GM12874 (cell line): Measurements from ENCODE around the gene RTBDN.

Experiments used
- TF ChIP-seq, protein P1 (sequence below): IDR thresholded peaks from 2 replicates; pipeline ENCODE4 v1.5.1; 2011; ENCODE audit warnings: low read depth, mild to moderate bottlenecking, control low read depth, low read length, moderate library complexity; ENCODE audit not compliant: insufficient read depth

Gene RTBDN

DNA sequence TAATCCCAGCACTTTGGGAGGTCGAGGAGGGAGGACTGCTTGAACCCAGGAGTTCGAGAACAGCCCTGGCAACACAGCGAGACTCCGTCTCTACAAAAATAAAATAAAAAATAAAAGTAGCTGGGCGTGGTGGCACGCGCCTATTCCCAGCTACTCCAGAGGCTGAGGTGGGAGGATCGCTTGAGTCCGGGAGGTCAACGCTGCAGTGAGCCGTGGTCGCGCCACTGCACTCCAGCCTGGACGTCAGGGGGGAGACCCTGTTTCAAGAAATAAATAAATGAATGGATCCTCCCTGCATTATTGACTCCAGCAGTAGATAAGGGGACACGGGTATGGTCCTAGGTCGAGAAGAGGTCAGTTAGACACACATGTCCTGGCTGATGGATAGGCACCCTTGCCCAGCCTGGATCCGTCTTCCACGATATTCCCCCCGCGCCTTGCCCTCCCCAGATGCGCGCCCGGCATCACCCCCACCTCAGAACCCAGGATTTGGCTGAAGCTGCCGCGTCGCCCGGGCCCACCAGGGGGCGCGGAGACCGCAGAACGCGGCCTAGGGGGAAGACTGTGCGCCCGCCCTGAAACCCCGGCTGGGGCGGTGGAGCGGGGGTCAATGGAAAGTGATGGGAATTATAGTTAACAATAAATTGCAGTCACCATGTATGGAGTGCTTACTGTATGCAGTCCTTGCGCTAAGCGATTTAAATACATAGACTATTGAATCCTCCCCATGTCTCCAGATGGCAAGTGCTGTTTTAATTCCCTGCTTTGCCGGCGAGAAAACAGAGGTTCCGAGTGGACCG, 57.0 kb downstream of the RTBDN start:
- TF ChIP-seq, protein P1, sequence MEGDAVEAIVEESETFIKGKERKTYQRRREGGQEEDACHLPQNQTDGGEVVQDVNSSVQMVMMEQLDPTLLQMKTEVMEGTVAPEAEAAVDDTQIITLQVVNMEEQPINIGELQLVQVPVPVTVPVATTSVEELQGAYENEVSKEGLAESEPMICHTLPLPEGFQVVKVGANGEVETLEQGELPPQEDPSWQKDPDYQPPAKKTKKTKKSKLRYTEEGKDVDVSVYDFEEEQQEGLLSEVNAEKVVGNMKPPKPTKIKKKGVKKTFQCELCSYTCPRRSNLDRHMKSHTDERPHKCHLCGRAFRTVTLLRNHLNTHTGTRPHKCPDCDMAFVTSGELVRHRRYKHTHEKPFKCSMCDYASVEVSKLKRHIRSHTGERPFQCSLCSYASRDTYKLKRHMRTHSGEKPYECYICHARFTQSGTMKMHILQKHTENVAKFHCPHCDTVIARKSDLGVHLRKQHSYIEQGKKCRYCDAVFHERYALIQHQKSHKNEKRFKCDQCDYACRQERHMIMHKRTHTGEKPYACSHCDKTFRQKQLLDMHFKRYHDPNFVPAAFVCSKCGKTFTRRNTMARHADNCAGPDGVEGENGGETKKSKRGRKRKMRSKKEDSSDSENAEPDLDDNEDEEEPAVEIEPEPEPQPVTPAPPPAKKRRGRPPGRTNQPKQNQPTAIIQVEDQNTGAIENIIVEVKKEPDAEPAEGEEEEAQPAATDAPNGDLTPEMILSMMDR: peak; percentile 96
